HepG2 (cell line): ENCODE data around the gene ZNF524. TPM values are rescaled to one million over a fixed set of nuclear protein-coding genes. Genes with fewer than 3 reads are reported as not detected.

ENCODE experiments used
- ARHGAP35 ChIP-seq: sonication (generic); formaldehyde crosslinking; IDR thresholded peaks from 2 replicates; pipeline ENCODE4 v1.9.0; 2022; ENCODE audit warnings: mild to moderate bottlenecking, inconsistent platforms, moderate library complexity, missing genetic modification reagents, borderline replicate concordance
- ASH2L ChIP-seq: fragments of 300-600, 200-600 bp; sonication (generic); IDR thresholded peaks from 2 replicates; pipeline ENCODE4 v1.7.0; 2017; ENCODE audit warnings: low read depth, mild to moderate bottlenecking, moderate library complexity, mixed read lengths, low read length; ENCODE audit not compliant: insufficient read length
- CHCHD3 ChIP-seq: sonication (generic); formaldehyde crosslinking; IDR thresholded peaks from 2 replicates; pipeline ENCODE4 v1.8.0; 2022; ENCODE audit warnings: mild to moderate bottlenecking, missing genetic modification reagents, moderate library complexity
- CREM ChIP-seq, 2 experiments: sonication (generic) in 1 of 2; formaldehyde crosslinking in 1 of 2; IDR thresholded peaks; 2 replicates each; pipeline versions ENCODE4 v1.4.0 to v1.6.1; 2016 to 2020; ENCODE audit warnings: antibody characterized with exemption in 1 of 2, mild to moderate bottlenecking in 1 of 2, missing genetic modification reagents in 1 of 2
- FLYWCH1 ChIP-seq: sonication (generic); formaldehyde crosslinking; IDR thresholded peaks from 2 replicates; pipeline ENCODE4 v1.8.1; 2023; ENCODE audit warnings: mild to moderate bottlenecking, missing genetic modification reagents
- GATAD2A ChIP-seq: IDR thresholded peaks from 2 replicates; pipeline ENCODE4 v1.6.1; 2016
- NPAS2 ChIP-seq: sonication (generic); formaldehyde crosslinking; IDR thresholded peaks from 2 replicates; pipeline ENCODE4 v1.8.0; 2022; ENCODE audit warnings: mild to moderate bottlenecking, missing genetic modification reagents, borderline replicate concordance
- RARG ChIP-seq: sonication (generic); formaldehyde crosslinking; IDR thresholded peaks from 2 replicates; pipeline ENCODE4 v1.4.0; 2020; ENCODE audit warnings: low read depth, mild to moderate bottlenecking, missing genetic modification reagents
- SP1 ChIP-seq, 2 experiments: fragments of 450-650 bp in 1 of 2; sonication (generic) in 1 of 2; formaldehyde crosslinking in 1 of 2; IDR thresholded peaks; 2 replicates each; pipeline versions ENCODE4 v1.4.0 to v1.6.1; 2016 to 2020; ENCODE audit warnings: missing genetic modification reagents in 1 of 2
- U2AF1 ChIP-seq: fragments of 200-400 bp; formaldehyde crosslinking; optimal IDR thresholded peaks from 2 replicates; pipeline ENCODE3; 2017; ENCODE audit warnings: mild to moderate bottlenecking, low read depth, low read length
- ZMAT3 ChIP-seq: sonication (generic); formaldehyde crosslinking; conservative IDR thresholded peaks from 2 replicates; pipeline ENCODE4 v1.7.0; 2021; ENCODE audit warnings: missing genetic modification reagents
- ZNF296 ChIP-seq: sonication (generic); formaldehyde crosslinking; conservative IDR thresholded peaks from 2 replicates; pipeline ENCODE4 v1.5.0; 2020; ENCODE audit warnings: mild to moderate bottlenecking, missing genetic modification reagents
- ZNF3 ChIP-seq: IDR thresholded peaks from 2 replicates; pipeline ENCODE4 v1.7.0; 2017; ENCODE audit warnings: inconsistent platforms
- ZNF567 ChIP-seq: sonication (generic); formaldehyde crosslinking; IDR thresholded peaks from 2 replicates; pipeline ENCODE4 v1.8.1; 2023; ENCODE audit warnings: mild to moderate bottlenecking, missing genetic modification reagents, borderline replicate concordance
- ZNF672 ChIP-seq: sonication (generic); formaldehyde crosslinking; IDR thresholded peaks from 2 replicates; pipeline ENCODE4 v1.8.1; 2022; ENCODE audit warnings: missing genetic modification reagents
- polyA plus RNA-seq, 8 experiments: library from polyadenylated mRNA; depleted of rRNA in 3 of 8; stranded (reverse) in 7 of 8; unstranded in 1 of 8; fragments of >200 nt; fragmentation: Illumina TruSeq in 4 of 8; extraction: Trizol in 4 of 8; gene quantifications; 2 replicates each; pipeline versions ENCODE4 v1.2.1 to v1.2.3, GENCODE V29; 2011 to 2016; ENCODE audit warnings: low read depth in 4 of 8, missing spikeins in 1 of 8, mixed read lengths in 1 of 8; ENCODE audit not compliant: insufficient read depth in 1 of 8
- total RNA-seq, 5 experiments: library from RNA; depleted of rRNA; stranded (reverse); fragments of >200 nt; fragmentation: Illumina TruSeq; extraction: Trizol; gene quantifications; 2 replicates each; pipeline ENCODE4 v1.2.3, GENCODE V29; 2016; ENCODE audit warnings: low read depth in 1 of 5
- TF ChIP-seq, protein P1 (sequence below): sonication (generic); formaldehyde crosslinking; IDR thresholded peaks from 2 replicates; pipeline ENCODE4 v1.9.0; 2021; ENCODE audit warnings: missing genetic modification reagents, borderline replicate concordance
- TF ChIP-seq, protein P2 (sequence below): sonication (generic); formaldehyde crosslinking; IDR thresholded peaks from 2 replicates; pipeline ENCODE4 v1.4.0; 2020; ENCODE audit warnings: missing genetic modification reagents
- TF ChIP-seq, protein P3 (sequence below): sonication (generic); formaldehyde crosslinking; IDR thresholded peaks from 2 replicates; pipeline ENCODE4 v1.4.0; 2020; ENCODE audit warnings: missing genetic modification reagents, borderline replicate concordance
- TF ChIP-seq, protein P4 (sequence below): IDR thresholded peaks from 2 replicates; pipeline ENCODE4 v1.6.1; 2012; ENCODE audit warnings: inconsistent platforms

ZNF524 gene
- total and polyA plus RNA-seq, 2 of the 13 experiments (the other 11 are each of a cell fraction or from before 2014, with no cell fraction given) = 3.2 to 4.6 TPM

DNA sequence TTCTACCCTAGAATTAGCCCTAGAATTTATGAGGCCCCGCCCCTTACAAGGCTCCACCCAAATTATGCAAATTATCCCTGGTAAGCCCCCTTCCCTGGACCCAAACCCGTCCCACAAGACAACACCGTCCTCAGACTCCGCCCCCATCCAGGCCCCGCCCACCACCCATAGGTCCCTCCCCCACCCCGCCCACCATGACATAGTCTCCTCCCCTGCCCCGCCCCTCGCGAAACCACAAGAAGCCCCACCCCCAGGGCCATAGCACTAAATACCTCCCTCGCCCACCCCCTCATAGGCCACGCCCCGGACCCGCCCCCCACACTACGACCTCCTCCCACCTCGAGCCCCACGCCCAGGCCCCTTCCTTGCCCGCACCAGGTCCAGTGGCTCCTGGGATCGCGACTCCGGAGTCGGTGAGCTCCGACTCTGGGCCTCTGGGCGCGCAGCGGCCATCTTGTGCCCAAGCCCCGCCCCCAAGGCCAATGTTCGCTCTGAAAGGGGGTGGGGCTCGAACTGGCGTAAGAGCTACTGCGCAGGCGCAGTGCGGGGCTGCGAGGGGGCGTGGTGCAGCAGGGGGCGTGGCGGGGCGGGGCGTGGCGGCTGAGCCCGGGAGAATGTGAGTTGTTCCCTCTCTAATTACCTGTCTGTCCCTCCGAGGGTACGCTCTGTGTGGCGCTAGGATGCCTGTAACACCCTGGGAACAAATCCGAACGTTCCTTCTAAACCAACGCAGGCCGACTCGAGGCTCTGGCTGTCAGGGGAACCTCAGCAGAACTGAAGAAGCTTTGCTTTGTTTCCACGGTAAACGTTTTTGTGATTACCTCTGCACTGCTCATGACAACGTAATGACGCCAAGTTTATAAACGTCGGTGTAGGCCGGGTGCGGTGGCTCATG lies 24.3 kb downstream of the ZNF524 start, which contains the start of gene ZNF784 (continued):
- TF ChIP-seq, protein P1, sequence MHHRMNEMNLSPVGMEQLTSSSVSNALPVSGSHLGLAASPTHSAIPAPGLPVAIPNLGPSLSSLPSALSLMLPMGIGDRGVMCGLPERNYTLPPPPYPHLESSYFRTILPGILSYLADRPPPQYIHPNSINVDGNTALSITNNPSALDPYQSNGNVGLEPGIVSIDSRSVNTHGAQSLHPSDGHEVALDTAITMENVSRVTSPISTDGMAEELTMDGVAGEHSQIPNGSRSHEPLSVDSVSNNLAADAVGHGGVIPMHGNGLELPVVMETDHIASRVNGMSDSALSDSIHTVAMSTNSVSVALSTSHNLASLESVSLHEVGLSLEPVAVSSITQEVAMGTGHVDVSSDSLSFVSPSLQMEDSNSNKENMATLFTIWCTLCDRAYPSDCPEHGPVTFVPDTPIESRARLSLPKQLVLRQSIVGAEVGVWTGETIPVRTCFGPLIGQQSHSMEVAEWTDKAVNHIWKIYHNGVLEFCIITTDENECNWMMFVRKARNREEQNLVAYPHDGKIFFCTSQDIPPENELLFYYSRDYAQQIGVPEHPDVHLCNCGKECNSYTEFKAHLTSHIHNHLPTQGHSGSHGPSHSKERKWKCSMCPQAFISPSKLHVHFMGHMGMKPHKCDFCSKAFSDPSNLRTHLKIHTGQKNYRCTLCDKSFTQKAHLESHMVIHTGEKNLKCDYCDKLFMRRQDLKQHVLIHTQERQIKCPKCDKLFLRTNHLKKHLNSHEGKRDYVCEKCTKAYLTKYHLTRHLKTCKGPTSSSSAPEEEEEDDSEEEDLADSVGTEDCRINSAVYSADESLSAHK (CRISPR knock-in tag) = no peak
- TF ChIP-seq ASH2L = no peak
- TF ChIP-seq, protein P2, sequence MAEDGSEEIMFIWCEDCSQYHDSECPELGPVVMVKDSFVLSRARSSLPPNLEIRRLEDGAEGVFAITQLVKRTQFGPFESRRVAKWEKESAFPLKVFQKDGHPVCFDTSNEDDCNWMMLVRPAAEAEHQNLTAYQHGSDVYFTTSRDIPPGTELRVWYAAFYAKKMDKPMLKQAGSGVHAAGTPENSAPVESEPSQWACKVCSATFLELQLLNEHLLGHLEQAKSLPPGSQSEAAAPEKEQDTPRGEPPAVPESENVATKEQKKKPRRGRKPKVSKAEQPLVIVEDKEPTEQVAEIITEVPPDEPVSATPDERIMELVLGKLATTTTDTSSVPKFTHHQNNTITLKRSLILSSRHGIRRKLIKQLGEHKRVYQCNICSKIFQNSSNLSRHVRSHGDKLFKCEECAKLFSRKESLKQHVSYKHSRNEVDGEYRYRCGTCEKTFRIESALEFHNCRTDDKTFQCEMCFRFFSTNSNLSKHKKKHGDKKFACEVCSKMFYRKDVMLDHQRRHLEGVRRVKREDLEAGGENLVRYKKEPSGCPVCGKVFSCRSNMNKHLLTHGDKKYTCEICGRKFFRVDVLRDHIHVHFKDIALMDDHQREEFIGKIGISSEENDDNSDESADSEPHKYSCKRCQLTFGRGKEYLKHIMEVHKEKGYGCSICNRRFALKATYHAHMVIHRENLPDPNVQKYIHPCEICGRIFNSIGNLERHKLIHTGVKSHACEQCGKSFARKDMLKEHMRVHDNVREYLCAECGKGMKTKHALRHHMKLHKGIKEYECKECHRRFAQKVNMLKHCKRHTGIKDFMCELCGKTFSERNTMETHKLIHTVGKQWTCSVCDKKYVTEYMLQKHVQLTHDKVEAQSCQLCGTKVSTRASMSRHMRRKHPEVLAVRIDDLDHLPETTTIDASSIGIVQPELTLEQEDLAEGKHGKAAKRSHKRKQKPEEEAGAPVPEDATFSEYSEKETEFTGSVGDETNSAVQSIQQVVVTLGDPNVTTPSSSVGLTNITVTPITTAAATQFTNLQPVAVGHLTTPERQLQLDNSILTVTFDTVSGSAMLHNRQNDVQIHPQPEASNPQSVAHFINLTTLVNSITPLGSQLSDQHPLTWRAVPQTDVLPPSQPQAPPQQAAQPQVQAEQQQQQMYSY (CRISPR knock-in tag) = no peak
- TF ChIP-seq CHCHD3 = no peak
- no peak for TF ChIP-seq GATAD2A
- no peak for TF ChIP-seq NPAS2 (CRISPR knock-in tag)
- TF ChIP-seq U2AF1 = no peak
- no peak for TF ChIP-seq CREM (IDR thresholded peaks at IDR 0.05)
- no peak for TF ChIP-seq CREM (CRISPR knock-in tag; IDR thresholded peaks at IDR 0.05)
- TF ChIP-seq SP1 (IDR thresholded peaks at IDR 0.05) = peak; percentile 96
- peak; percentile 63 for TF ChIP-seq SP1 (CRISPR knock-in tag; IDR thresholded peaks at IDR 0.05)
- no peak for TF ChIP-seq ZNF296 (CRISPR knock-in tag)
- TF ChIP-seq RARG = no peak
- no peak for TF ChIP-seq FLYWCH1 (CRISPR knock-in tag)
- TF ChIP-seq ZNF567 = no peak
- no peak for TF ChIP-seq ARHGAP35 (CRISPR knock-in tag)
- TF ChIP-seq, protein P3, sequence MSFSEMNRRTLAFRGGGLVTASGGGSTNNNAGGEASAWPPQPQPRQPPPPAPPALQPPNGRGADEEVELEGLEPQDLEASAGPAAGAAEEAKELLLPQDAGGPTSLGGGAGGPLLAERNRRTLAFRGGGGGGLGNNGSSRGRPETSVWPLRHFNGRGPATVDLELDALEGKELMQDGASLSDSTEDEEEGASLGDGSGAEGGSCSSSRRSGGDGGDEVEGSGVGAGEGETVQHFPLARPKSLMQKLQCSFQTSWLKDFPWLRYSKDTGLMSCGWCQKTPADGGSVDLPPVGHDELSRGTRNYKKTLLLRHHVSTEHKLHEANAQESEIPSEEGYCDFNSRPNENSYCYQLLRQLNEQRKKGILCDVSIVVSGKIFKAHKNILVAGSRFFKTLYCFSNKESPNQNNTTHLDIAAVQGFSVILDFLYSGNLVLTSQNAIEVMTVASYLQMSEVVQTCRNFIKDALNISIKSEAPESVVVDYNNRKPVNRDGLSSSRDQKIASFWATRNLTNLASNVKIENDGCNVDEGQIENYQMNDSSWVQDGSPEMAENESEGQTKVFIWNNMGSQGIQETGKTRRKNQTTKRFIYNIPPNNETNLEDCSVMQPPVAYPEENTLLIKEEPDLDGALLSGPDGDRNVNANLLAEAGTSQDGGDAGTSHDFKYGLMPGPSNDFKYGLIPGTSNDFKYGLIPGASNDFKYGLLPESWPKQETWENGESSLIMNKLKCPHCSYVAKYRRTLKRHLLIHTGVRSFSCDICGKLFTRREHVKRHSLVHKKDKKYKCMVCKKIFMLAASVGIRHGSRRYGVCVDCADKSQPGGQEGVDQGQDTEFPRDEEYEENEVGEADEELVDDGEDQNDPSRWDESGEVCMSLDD (CRISPR knock-in tag) = no peak
- TF ChIP-seq, protein P4, sequence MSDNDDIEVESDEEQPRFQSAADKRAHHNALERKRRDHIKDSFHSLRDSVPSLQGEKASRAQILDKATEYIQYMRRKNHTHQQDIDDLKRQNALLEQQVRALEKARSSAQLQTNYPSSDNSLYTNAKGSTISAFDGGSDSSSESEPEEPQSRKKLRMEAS = peak; percentile 39; the same call in 1 of the 2 replicates
- no peak for TF ChIP-seq ZNF3 (CRISPR knock-in tag)
- TF ChIP-seq ZNF672 = no peak
- 0 out of 2 replicates have a peak, but pooled peaks have one; percentile 34 for TF ChIP-seq ZMAT3 (CRISPR knock-in tag)
